H9 (cell line): Measurements from ENCODE around the gene CRAMP1. TPM values are rescaled to one million over a fixed set of nuclear protein-coding genes. Genes with fewer than 3 reads are reported as not detected.

Source experiments
- DNase-seq: peaks from one replicate; pipeline ENCODE4 v3.0.0-alpha.2; 2017
- H2AFZ ChIP-seq: one replicate; pipeline ENCODE4 v1.6.1; 2013; ENCODE audit warnings: mild to moderate bottlenecking, low read length, control low read depth, moderate library complexity
- H2AK5ac ChIP-seq: 2 replicates; pipeline ENCODE4 v1.6.1; 2013; ENCODE audit warnings: low read length, control low read depth, mixed read lengths; ENCODE audit not compliant: insufficient read length
- H2BK120ac ChIP-seq: one replicate; pipeline ENCODE4 v1.6.1; 2013; ENCODE audit warnings: low read depth, mild to moderate bottlenecking, low read length, control low read depth, inconsistent platforms; ENCODE audit not compliant: poor library complexity, severe bottlenecking
- H2BK12ac ChIP-seq: 2 replicates; pipeline ENCODE4 v1.6.1; 2013; ENCODE audit warnings: low read length, control low read depth, mixed read lengths, low read depth; ENCODE audit not compliant: insufficient read length
- H2BK15ac ChIP-seq: 2 replicates; pipeline ENCODE4 v1.6.1; 2013; ENCODE audit warnings: low read depth, low read length, control low read depth
- H2BK20ac ChIP-seq: one replicate; pipeline ENCODE4 v1.6.1; 2013; ENCODE audit warnings: low read depth, mild to moderate bottlenecking, low read length, control low read depth, inconsistent platforms; ENCODE audit not compliant: poor library complexity, severe bottlenecking
- H2BK5ac ChIP-seq: 2 replicates; pipeline ENCODE4 v1.6.1; 2013; ENCODE audit warnings: low read length, control low read depth, mixed read lengths; ENCODE audit not compliant: insufficient read length
- H3K14ac ChIP-seq: 2 replicates; pipeline ENCODE4 v1.6.1; 2013; ENCODE audit warnings: low read length, control low read depth; ENCODE audit not compliant: insufficient read depth
- H3K18ac ChIP-seq: 2 replicates; pipeline ENCODE4 v1.6.1; 2013; ENCODE audit warnings: low read depth, mild to moderate bottlenecking, mixed read lengths, low read length, control low read depth; ENCODE audit not compliant: insufficient read length
- H3K23ac ChIP-seq: 2 replicates; pipeline ENCODE4 v1.6.1; 2013; ENCODE audit warnings: low read length, control low read depth, mixed read lengths, low read depth; ENCODE audit not compliant: insufficient read length
- H3K23me2 ChIP-seq: 2 replicates; pipeline ENCODE4 v1.6.1; 2013; ENCODE audit warnings: low read depth, mild to moderate bottlenecking, mixed read lengths, low read length, control low read depth; ENCODE audit not compliant: insufficient read length, poor library complexity, severe bottlenecking
- H3K27ac ChIP-seq: 2 replicates; pipeline ENCODE4 v1.5.1; 2013; ENCODE audit warnings: low read length, control low read depth, mixed read lengths, low read depth; ENCODE audit not compliant: insufficient read length
- H3K27me3 ChIP-seq: 2 replicates; pipeline ENCODE4 v1.6.1; 2013; ENCODE audit warnings: low read length, control low read depth, inconsistent platforms; ENCODE audit not compliant: insufficient read depth
- H3K4ac ChIP-seq: 2 replicates; pipeline ENCODE4 v1.6.1; 2013; ENCODE audit warnings: low read depth, mild to moderate bottlenecking, control low read depth, inconsistent platforms, low read length, moderate library complexity
- H3K4me1 ChIP-seq: 2 replicates; pipeline ENCODE4 v1.6.1; 2013; ENCODE audit warnings: low read length, control low read depth, inconsistent platforms; ENCODE audit not compliant: insufficient read depth
- H3K4me2 ChIP-seq: 2 replicates; pipeline ENCODE4 v1.6.1; 2013; ENCODE audit warnings: low read length, control low read depth, mixed read lengths; ENCODE audit not compliant: insufficient read length, insufficient read depth
- H3K56ac ChIP-seq: 2 replicates; pipeline ENCODE4 v1.6.1; 2013; ENCODE audit warnings: low read depth, mild to moderate bottlenecking, mixed read lengths, low read length, control low read depth; ENCODE audit not compliant: insufficient read length
- H3K79me1 ChIP-seq: 2 replicates; pipeline ENCODE4 v1.6.1; 2013; ENCODE audit warnings: low read depth, mild to moderate bottlenecking, moderate library complexity, low read length, control low read depth, inconsistent platforms; ENCODE audit not compliant: insufficient read depth, poor library complexity, severe bottlenecking
- H3K79me2 ChIP-seq: 2 replicates; pipeline ENCODE4 v1.6.1; 2013; ENCODE audit warnings: low read length, control low read depth, inconsistent platforms; ENCODE audit not compliant: insufficient read depth
- H3K9ac ChIP-seq: 2 replicates; pipeline ENCODE4 v1.6.1; 2013; ENCODE audit warnings: low read length, control low read depth, mixed read lengths; ENCODE audit not compliant: insufficient read length; ENCODE audit errors: extremely low read depth
- H3K9me3 ChIP-seq: one replicate; pipeline ENCODE4 v1.6.1; 2013; ENCODE audit warnings: low read depth, low read length, inconsistent platforms; ENCODE audit not compliant: control insufficient read depth
- H3T11ph ChIP-seq: one replicate; pipeline ENCODE4 v1.6.1; 2013; ENCODE audit warnings: mild to moderate bottlenecking, low read length, control low read depth, inconsistent platforms
- H4K20me1 ChIP-seq: one replicate; pipeline ENCODE4 v1.6.1; 2013; ENCODE audit not compliant: control insufficient read depth, insufficient read length, insufficient read depth
- H4K5ac ChIP-seq: 2 replicates; pipeline ENCODE4 v1.6.1; 2013; ENCODE audit warnings: low read depth, mild to moderate bottlenecking, mixed read lengths, low read length, control low read depth; ENCODE audit not compliant: insufficient read length
- H4K8ac ChIP-seq: replicated peaks from 2 replicates; pipeline ENCODE4 v1.6.1; 2013; ENCODE audit warnings: low read length, control low read depth, mixed read lengths, low read depth; ENCODE audit not compliant: insufficient read length
- H4K91ac ChIP-seq: 2 replicates; pipeline ENCODE4 v1.6.1; 2013; ENCODE audit warnings: low read depth, mild to moderate bottlenecking, moderate library complexity, mixed read lengths, low read length, control low read depth; ENCODE audit not compliant: insufficient read length
- H3K27ac Mint-ChIP-seq, 3 experiments: 2 replicates in 2 of 3; 3 replicates in 1 of 3; pipeline ENCODE4 v1.8.0; 2020 to 2021; ENCODE audit warnings: mixed read lengths in 3 of 3, mild to moderate bottlenecking in 1 of 3, moderate library complexity in 1 of 3
- H3K27me3 Mint-ChIP-seq: 2 replicates; pipeline ENCODE4 v1.8.0; 2021; ENCODE audit warnings: low read depth, mild to moderate bottlenecking, moderate library complexity, mixed read lengths
- H3K36me3 Mint-ChIP-seq, 3 experiments: 2 replicates in 2 of 3; 3 replicates in 1 of 3; pipeline ENCODE4 v1.8.0; 2020 to 2021; ENCODE audit warnings: low read depth in 3 of 3, mixed read lengths in 3 of 3; ENCODE audit not compliant: insufficient read depth in 1 of 3
- H3K4me1 Mint-ChIP-seq, 2 experiments: 2 replicates each; pipeline ENCODE4 v1.8.0; 2020; ENCODE audit warnings: mixed read lengths in 2 of 2
- H3K4me3 Mint-ChIP-seq, 2 experiments: 2 replicates in 1 of 2; 3 replicates in 1 of 2; pipeline ENCODE4 v1.8.0; 2020 to 2021; ENCODE audit warnings: mild to moderate bottlenecking in 2 of 2, mixed read lengths in 2 of 2, moderate library complexity in 1 of 2
- H3K9me3 Mint-ChIP-seq, 2 experiments: 2 replicates in 1 of 2; 3 replicates in 1 of 2; pipeline ENCODE4 v1.8.0; 2020; ENCODE audit warnings: mild to moderate bottlenecking in 2 of 2, mixed read lengths in 2 of 2, moderate library complexity in 1 of 2
- CTCF ChIP-seq: fragments of 200-600 bp; sonication (generic); conservative IDR thresholded peaks from 3 replicates; pipeline ENCODE4 v1.8.0; 2021; ENCODE audit warnings: antibody characterized with exemption, mild to moderate bottlenecking
- WGBS: extraction: QIAGEN DNeasy Blood & Tissue Kit; methylation state at CpG from one replicate; pipeline ENCODE4 v1.1.7; 2013; ENCODE audit warnings: missing lambda C conversion rate, low lambda C conversion rate, mixed read lengths; ENCODE audit not compliant: insufficient read length; ENCODE audit errors: extremely low coverage; 5-methylcytosine and 5-hydroxymethylcytosine counted together
- total RNA-seq: library from RNA; stranded (reverse); gene quantifications from 2 replicates; pipeline ENCODE4 v1.2.1, GENCODE V29; 2021

CRAMP1 gene
- total RNA-seq, 1 experiment from 2014 or later, result 46.2 TPM

- Histone ChIP-seq H3K23ac (no peak overlapping the region), H4K5ac (no peak overlapping the region), H3K9me3 (no peaks in the 10 kb centered on the region), H3K27me3 (no peaks in the 10 kb centered on the region), H4K20me1 (peaks cover 2% of the 10 kb centered on the region), H3K56ac (no peak overlapping the region), H3K79me1 (peaks cover 7% of the 10 kb centered on the region), H2BK5ac (no peak overlapping the region), H4K91ac (no peak overlapping the region), H2BK15ac (no peak overlapping the region), H3K23me2 (no peaks in the 10 kb centered on the region), H3T11ph (no peak overlapping the region), H2AFZ (no peak overlapping the region), H3K4ac (no peak overlapping the region), H3K9ac (no peak overlapping the region), H2BK12ac (no peak overlapping the region), H2AK5ac (no peak overlapping the region), H3K79me2 (peaks cover 2% of the 10 kb centered on the region; the same call in 1 of the 2 replicates), H3K14ac (no peak overlapping the region), H3K27ac (no peak overlapping the region), H3K4me2 (no peak overlapping the region), H2BK120ac (no peak overlapping the region), H3K4me1 (no peaks in the 10 kb centered on the region), H3K18ac (no peak overlapping the region), H2BK20ac (no peak overlapping the region), H4K8ac (no peak overlapping the region)
- no peak for DNase-seq
- peaks cover 32 to 73% (median 42%) of the 10 kb centered on the region in 3 experiments; a peak in 6 of 7 replicates for H3K36me3 Mint-ChIP-seq
- no peaks in the 10 kb centered on the region for H3K27me3 Mint-ChIP-seq
- no peaks in the 10 kb centered on the region for H3K4me1 Mint-ChIP-seq
- H3K9me3 Mint-ChIP-seq, result no peaks in the 10 kb centered on the region
- no peak overlapping the region for H3K27ac Mint-ChIP-seq
- TF ChIP-seq CTCF, result no peak
- no CpG with 5 or more reads among the region's 13 CpGs for WGBS
- H3K4me3 Mint-ChIP-seq, result no peak overlapping the region
Measured at GRCh38 chr16:1635070-1635469, 22.9 kb downstream of the CRAMP1 start.
